NCI-H82 (cell line): ENCODE measurements around the gene NBDY.
"Not testable (repeated sequence)": the region's sequence is repeated elsewhere in the genome, so short reads cannot be mapped to it uniquely, and the experiment has no call there.

Source experiments
- DNase-seq: peaks from one replicate; lab custom pipeline; 2025; lab: John Stamatoyannopoulos, UW

The NBDY gene

GRCh38 chrX:56802428-56802827 lies 73.4 kb downstream of the NBDY start:
- no peak for DNase-seq

GRCh38 chrX:56802921-56803849 lies 74.1 kb downstream of the NBDY start:
- no peak for DNase-seq

DNA sequence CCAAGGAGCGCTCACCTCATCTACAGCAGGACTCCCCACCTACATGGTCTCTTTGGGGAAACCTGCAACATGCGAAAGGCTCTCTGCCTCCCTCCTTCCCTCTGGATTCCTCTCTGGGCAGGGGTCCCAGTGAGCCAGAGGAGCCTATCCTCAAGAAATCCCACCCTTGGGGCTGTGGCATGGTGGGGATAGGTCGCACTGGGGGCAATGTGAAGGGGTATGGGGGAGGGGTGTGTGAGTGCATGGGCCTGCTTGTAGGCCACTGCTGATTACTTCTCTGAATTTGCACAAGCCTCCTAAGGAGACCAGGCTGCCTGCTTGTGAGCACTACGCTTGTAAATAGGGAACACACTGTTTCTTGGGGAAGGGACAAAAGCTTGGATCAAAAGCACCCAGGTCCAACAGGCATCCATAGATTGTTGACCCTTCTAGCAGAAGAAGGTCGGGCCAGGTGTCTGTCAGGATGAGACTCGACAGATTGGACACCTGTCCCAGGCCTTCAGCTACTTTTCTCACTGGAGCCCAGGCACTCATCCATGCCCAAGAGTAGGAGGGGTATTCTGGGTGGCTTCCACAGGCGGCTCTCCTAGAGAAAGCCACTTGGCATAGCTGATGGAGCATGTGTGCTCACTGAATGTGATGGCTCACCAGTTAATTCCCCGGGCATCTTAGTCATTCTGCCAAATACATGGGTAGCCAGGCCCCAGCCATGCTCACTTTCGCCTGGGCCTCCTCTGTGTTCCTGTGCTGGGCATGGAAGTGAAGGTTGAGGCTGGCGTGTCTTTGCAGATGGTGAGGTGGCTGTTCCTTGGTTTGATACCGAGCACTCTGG lies 75.0 kb downstream of the NBDY start:
- DNase-seq: no peak

GRCh38 chrX:56804867-56805266 lies 75.8 kb downstream of the NBDY start:
- DNase-seq: no peak

DNA sequence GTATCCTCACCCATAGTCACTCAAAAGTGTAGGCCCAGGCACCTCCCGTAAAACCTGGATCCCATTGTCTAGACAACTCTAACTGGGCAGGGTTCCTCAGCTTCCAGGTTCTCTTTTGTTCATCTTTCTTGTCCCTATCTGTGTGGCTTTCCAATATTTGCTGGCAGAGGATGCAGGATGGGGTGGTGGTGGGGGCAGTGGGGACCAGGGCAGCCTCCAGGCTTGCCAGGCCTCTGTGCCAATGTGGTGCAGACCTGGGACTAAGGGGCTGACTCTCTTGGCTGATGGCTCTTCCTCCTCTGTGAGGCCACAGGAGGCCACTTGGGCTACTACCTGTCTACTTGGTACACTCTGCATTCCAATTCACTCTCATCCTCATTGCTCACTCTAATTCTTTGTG lies 76.4 kb downstream of the NBDY start:
- DNase-seq: no peak

- DNase-seq: not testable (repeated sequence)
Measured at GRCh38 chrX:56806176-56806575, 77.1 kb downstream of the NBDY start.

GRCh38 chrX:56811599-56811998 lies 82.6 kb downstream of the NBDY start:
- DNase-seq: no peak

- DNase-seq: no peak
Measured at GRCh38 chrX:56812515-56813105, 83.6 kb downstream of the NBDY start.

- no peak for DNase-seq
Measured at GRCh38 chrX:56813318-56813837, 84.3 kb downstream of the NBDY start.

DNA sequence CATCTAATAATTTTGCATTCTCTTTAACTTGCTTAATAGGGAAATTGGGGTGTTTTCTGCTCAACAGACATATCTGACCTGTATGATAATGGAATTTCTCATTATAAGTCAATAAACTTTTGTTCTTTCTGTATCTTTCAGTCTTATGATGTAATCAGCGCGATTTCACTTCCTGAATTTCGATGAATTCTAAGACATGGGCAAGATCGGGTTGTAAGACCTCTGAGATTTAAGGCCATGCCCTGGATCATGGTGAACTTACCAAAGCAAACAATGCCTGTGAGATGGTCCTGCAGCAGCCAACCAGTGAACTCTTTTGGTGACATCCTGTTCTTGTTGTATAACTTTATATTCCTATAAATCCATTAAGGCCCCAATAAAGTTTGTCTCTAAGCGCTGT lies 88.1 kb downstream of the NBDY start:
- no peak for DNase-seq

DNA sequence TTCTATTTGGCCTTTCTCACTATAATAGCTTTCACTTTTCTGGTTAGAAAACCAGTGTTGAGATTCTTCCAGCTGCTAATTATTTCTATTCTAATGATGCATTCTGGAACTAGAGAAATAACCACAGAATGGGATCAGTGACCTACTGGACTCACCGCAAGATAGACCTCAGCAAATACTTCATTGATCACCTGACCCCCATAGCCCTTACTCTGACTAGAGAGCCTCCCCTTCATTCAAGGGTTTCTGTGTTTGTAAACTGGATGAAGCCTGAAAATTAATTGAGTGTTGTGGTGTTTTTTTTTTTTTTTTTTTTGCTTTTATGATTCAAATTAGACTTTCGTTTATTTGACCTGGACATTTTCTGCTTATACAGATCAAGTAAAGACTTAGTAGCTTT lies 97.0 kb downstream of the NBDY start:
- DNase-seq: no peak

DNA sequence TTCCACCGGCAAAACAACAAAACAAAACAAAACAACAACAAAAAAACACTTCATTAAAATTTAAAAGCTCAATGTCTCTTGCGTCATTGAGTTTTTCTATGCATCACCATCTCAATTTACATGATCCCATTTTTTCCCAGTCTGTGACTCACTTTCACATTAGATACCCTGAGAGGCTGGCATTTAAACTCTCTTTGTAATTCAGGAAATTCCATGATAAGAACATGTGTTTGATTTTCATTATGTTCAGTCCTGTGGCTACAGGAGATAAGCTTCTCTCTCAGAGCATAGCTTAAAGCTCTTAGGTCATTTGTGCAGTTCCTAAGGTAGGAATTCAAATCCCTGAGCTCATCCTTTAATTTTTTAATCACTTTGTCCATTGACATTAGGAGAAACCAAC lies 104.6 kb downstream of the NBDY start:
- no peak for DNase-seq

GRCh38 chrX:56853436-56853835 lies 124.4 kb downstream of the NBDY start:
- no peak for DNase-seq

DNA sequence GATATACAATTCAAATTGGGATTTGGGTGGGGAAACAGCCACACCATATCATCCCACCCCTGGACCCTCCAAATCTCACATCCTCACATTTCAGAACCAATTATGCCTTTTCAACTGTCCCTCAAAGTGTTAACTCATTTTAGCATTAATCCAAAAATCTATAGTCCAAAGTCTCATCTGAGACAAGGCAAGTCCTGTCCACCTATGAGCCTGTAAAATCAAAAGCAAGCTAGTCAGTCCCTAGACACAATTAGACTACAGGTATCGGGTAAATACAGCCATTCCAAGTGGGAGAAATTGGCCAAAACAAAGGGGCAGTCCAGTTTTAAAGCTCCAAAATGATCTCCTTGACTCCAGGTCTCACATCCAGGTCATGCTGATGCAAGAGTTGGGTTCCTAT lies 128.0 kb downstream of the NBDY start:
- DNase-seq: no peak

DNA sequence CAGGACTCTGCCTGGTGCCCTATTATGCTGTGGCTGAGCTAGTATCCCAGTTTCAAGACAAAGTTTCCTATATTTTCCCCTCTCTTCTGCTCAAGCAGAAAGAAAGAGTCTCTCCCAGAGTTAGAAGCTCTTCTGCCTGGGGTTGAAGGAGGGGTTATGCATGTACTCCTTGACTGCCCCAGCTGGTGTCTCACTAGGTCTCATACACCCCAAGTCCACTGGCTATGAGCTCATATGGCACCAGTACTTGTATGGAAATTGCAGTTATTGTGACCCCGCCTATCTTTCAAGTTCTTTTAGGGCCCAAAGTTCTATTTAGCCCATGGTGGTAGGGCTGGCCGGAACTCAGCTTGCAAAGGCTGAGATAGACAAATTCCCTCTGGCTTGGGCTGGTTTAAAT lies 131.8 kb downstream of the NBDY start:
- DNase-seq: no peak
